ENCODE data around the gene ZNF69.

GRCh38 chr19:11856596-11857250 is 30.9 kb upstream of the ZNF69 start:
- TF ChIP-seq POLR2A (IDR thresholded peaks at IDR 0.05; ENCODE audit: low read length) (no peak), GATA1 (IDR thresholded peaks at IDR 0.05; ENCODE audit: low read depth, low read length) (no peak)

All from erythroblast (primary cell).